22Rv1 (cell line): ENCODE data around the gene CMSS1.

Experiments
- ZFX ChIP-seq: fragments of 450-650 bp; IDR thresholded peaks from 2 replicates; pipeline ENCODE4 v1.6.1; 2017; ENCODE audit warnings: antibody characterized with exemption, borderline replicate concordance
- TF ChIP-seq, protein P1 (sequence below): fragments of 450-650 bp; IDR thresholded peaks from 2 replicates; pipeline ENCODE4 v1.5.1; 2017; ENCODE audit warnings: mild to moderate bottlenecking

DNA sequence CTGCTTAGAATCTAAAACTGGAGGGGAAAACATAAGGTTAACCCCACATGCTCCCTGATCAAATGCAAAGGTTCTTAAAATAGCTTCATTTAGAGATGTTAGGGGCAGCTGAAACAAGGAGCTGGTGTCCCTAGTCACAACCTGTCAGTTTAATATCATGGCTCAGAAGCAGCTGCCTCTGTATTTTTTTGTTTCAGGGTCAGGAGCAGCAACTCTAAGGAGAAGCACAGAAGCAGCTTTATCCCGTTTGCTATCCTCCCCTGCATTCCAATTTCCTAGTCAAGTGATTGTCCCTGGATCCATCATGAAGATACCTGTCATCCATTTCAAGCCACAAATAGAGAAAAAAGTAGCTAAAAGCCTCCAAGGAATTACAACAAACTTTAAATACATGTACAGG, 292.5 kb downstream of the CMSS1 start:
- TF ChIP-seq, protein P1, sequence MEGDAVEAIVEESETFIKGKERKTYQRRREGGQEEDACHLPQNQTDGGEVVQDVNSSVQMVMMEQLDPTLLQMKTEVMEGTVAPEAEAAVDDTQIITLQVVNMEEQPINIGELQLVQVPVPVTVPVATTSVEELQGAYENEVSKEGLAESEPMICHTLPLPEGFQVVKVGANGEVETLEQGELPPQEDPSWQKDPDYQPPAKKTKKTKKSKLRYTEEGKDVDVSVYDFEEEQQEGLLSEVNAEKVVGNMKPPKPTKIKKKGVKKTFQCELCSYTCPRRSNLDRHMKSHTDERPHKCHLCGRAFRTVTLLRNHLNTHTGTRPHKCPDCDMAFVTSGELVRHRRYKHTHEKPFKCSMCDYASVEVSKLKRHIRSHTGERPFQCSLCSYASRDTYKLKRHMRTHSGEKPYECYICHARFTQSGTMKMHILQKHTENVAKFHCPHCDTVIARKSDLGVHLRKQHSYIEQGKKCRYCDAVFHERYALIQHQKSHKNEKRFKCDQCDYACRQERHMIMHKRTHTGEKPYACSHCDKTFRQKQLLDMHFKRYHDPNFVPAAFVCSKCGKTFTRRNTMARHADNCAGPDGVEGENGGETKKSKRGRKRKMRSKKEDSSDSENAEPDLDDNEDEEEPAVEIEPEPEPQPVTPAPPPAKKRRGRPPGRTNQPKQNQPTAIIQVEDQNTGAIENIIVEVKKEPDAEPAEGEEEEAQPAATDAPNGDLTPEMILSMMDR = no peak
- TF ChIP-seq ZFX = no peak
